H9 (cell line): ENCODE data around the gene TFRC. TPM values are rescaled to one million over a fixed set of nuclear protein-coding genes. Genes with fewer than 3 reads are reported as not detected.

Source experiments
- DNase-seq: peaks from one replicate; pipeline ENCODE4 v3.0.0-alpha.2; 2017
- H2AFZ ChIP-seq: one replicate; pipeline ENCODE4 v1.6.1; 2013; ENCODE audit warnings: mild to moderate bottlenecking, low read length, control low read depth, moderate library complexity
- H2AK5ac ChIP-seq: 2 replicates; pipeline ENCODE4 v1.6.1; 2013; ENCODE audit warnings: low read length, control low read depth, mixed read lengths; ENCODE audit not compliant: insufficient read length
- H2BK120ac ChIP-seq: one replicate; pipeline ENCODE4 v1.6.1; 2013; ENCODE audit warnings: low read depth, mild to moderate bottlenecking, low read length, control low read depth, inconsistent platforms; ENCODE audit not compliant: poor library complexity, severe bottlenecking
- H2BK12ac ChIP-seq: 2 replicates; pipeline ENCODE4 v1.6.1; 2013; ENCODE audit warnings: low read length, control low read depth, mixed read lengths, low read depth; ENCODE audit not compliant: insufficient read length
- H2BK15ac ChIP-seq: 2 replicates; pipeline ENCODE4 v1.6.1; 2013; ENCODE audit warnings: low read depth, low read length, control low read depth
- H2BK20ac ChIP-seq: one replicate; pipeline ENCODE4 v1.6.1; 2013; ENCODE audit warnings: low read depth, mild to moderate bottlenecking, low read length, control low read depth, inconsistent platforms; ENCODE audit not compliant: poor library complexity, severe bottlenecking
- H2BK5ac ChIP-seq: 2 replicates; pipeline ENCODE4 v1.6.1; 2013; ENCODE audit warnings: low read length, control low read depth, mixed read lengths; ENCODE audit not compliant: insufficient read length
- H3K14ac ChIP-seq: 2 replicates; pipeline ENCODE4 v1.6.1; 2013; ENCODE audit warnings: low read length, control low read depth; ENCODE audit not compliant: insufficient read depth
- H3K18ac ChIP-seq: 2 replicates; pipeline ENCODE4 v1.6.1; 2013; ENCODE audit warnings: low read depth, mild to moderate bottlenecking, mixed read lengths, low read length, control low read depth; ENCODE audit not compliant: insufficient read length
- H3K23ac ChIP-seq: 2 replicates; pipeline ENCODE4 v1.6.1; 2013; ENCODE audit warnings: low read length, control low read depth, mixed read lengths, low read depth; ENCODE audit not compliant: insufficient read length
- H3K23me2 ChIP-seq: 2 replicates; pipeline ENCODE4 v1.6.1; 2013; ENCODE audit warnings: low read depth, mild to moderate bottlenecking, mixed read lengths, low read length, control low read depth; ENCODE audit not compliant: insufficient read length, poor library complexity, severe bottlenecking
- H3K27ac ChIP-seq: 2 replicates; pipeline ENCODE4 v1.5.1; 2013; ENCODE audit warnings: low read length, control low read depth, mixed read lengths, low read depth; ENCODE audit not compliant: insufficient read length
- H3K27me3 ChIP-seq: 2 replicates; pipeline ENCODE4 v1.6.1; 2013; ENCODE audit warnings: low read length, control low read depth, inconsistent platforms; ENCODE audit not compliant: insufficient read depth
- H3K4ac ChIP-seq: 2 replicates; pipeline ENCODE4 v1.6.1; 2013; ENCODE audit warnings: low read depth, mild to moderate bottlenecking, control low read depth, inconsistent platforms, low read length, moderate library complexity
- H3K4me1 ChIP-seq: 2 replicates; pipeline ENCODE4 v1.6.1; 2013; ENCODE audit warnings: low read length, control low read depth, inconsistent platforms; ENCODE audit not compliant: insufficient read depth
- H3K4me2 ChIP-seq: 2 replicates; pipeline ENCODE4 v1.6.1; 2013; ENCODE audit warnings: low read length, control low read depth, mixed read lengths; ENCODE audit not compliant: insufficient read length, insufficient read depth
- H3K56ac ChIP-seq: 2 replicates; pipeline ENCODE4 v1.6.1; 2013; ENCODE audit warnings: low read depth, mild to moderate bottlenecking, mixed read lengths, low read length, control low read depth; ENCODE audit not compliant: insufficient read length
- H3K79me1 ChIP-seq: 2 replicates; pipeline ENCODE4 v1.6.1; 2013; ENCODE audit warnings: low read depth, mild to moderate bottlenecking, moderate library complexity, low read length, control low read depth, inconsistent platforms; ENCODE audit not compliant: insufficient read depth, poor library complexity, severe bottlenecking
- H3K79me2 ChIP-seq: 2 replicates; pipeline ENCODE4 v1.6.1; 2013; ENCODE audit warnings: low read length, control low read depth, inconsistent platforms; ENCODE audit not compliant: insufficient read depth
- H3K9ac ChIP-seq: 2 replicates; pipeline ENCODE4 v1.6.1; 2013; ENCODE audit warnings: low read length, control low read depth, mixed read lengths; ENCODE audit not compliant: insufficient read length; ENCODE audit errors: extremely low read depth
- H3K9me3 ChIP-seq: one replicate; pipeline ENCODE4 v1.6.1; 2013; ENCODE audit warnings: low read depth, low read length, inconsistent platforms; ENCODE audit not compliant: control insufficient read depth
- H3T11ph ChIP-seq: one replicate; pipeline ENCODE4 v1.6.1; 2013; ENCODE audit warnings: mild to moderate bottlenecking, low read length, control low read depth, inconsistent platforms
- H4K20me1 ChIP-seq: one replicate; pipeline ENCODE4 v1.6.1; 2013; ENCODE audit not compliant: control insufficient read depth, insufficient read length, insufficient read depth
- H4K5ac ChIP-seq: 2 replicates; pipeline ENCODE4 v1.6.1; 2013; ENCODE audit warnings: low read depth, mild to moderate bottlenecking, mixed read lengths, low read length, control low read depth; ENCODE audit not compliant: insufficient read length
- H4K8ac ChIP-seq: replicated peaks from 2 replicates; pipeline ENCODE4 v1.6.1; 2013; ENCODE audit warnings: low read length, control low read depth, mixed read lengths, low read depth; ENCODE audit not compliant: insufficient read length
- H4K91ac ChIP-seq: 2 replicates; pipeline ENCODE4 v1.6.1; 2013; ENCODE audit warnings: low read depth, mild to moderate bottlenecking, moderate library complexity, mixed read lengths, low read length, control low read depth; ENCODE audit not compliant: insufficient read length
- H3K27ac Mint-ChIP-seq, 3 experiments: 2 replicates in 2 of 3; 3 replicates in 1 of 3; pipeline ENCODE4 v1.8.0; 2020 to 2021; ENCODE audit warnings: mixed read lengths in 3 of 3, mild to moderate bottlenecking in 1 of 3, moderate library complexity in 1 of 3
- H3K27me3 Mint-ChIP-seq: 2 replicates; pipeline ENCODE4 v1.8.0; 2021; ENCODE audit warnings: low read depth, mild to moderate bottlenecking, moderate library complexity, mixed read lengths
- H3K36me3 Mint-ChIP-seq, 3 experiments: 2 replicates in 2 of 3; 3 replicates in 1 of 3; pipeline ENCODE4 v1.8.0; 2020 to 2021; ENCODE audit warnings: low read depth in 3 of 3, mixed read lengths in 3 of 3; ENCODE audit not compliant: insufficient read depth in 1 of 3
- H3K4me1 Mint-ChIP-seq, 2 experiments: 2 replicates each; pipeline ENCODE4 v1.8.0; 2020; ENCODE audit warnings: mixed read lengths in 2 of 2
- H3K4me3 Mint-ChIP-seq, 2 experiments: 2 replicates in 1 of 2; 3 replicates in 1 of 2; pipeline ENCODE4 v1.8.0; 2020 to 2021; ENCODE audit warnings: mild to moderate bottlenecking in 2 of 2, mixed read lengths in 2 of 2, moderate library complexity in 1 of 2
- H3K9me3 Mint-ChIP-seq, 2 experiments: 2 replicates in 1 of 2; 3 replicates in 1 of 2; pipeline ENCODE4 v1.8.0; 2020; ENCODE audit warnings: mild to moderate bottlenecking in 2 of 2, mixed read lengths in 2 of 2, moderate library complexity in 1 of 2
- WGBS: extraction: QIAGEN DNeasy Blood & Tissue Kit; methylation state at CpG from one replicate; pipeline ENCODE4 v1.1.7; 2013; ENCODE audit warnings: missing lambda C conversion rate, low lambda C conversion rate, mixed read lengths; ENCODE audit not compliant: insufficient read length; ENCODE audit errors: extremely low coverage; 5-methylcytosine and 5-hydroxymethylcytosine counted together
- total RNA-seq: library from RNA; stranded (reverse); gene quantifications from 2 replicates; pipeline ENCODE4 v1.2.1, GENCODE V29; 2021
- TF ChIP-seq, protein P1 (sequence below): fragments of 200-600 bp; sonication (generic); conservative IDR thresholded peaks from 3 replicates; pipeline ENCODE4 v1.8.0; 2021; ENCODE audit warnings: antibody characterized with exemption, mild to moderate bottlenecking

TFRC gene
- total RNA-seq, 1 experiment from 2014 or later: 135 TPM

DNA sequence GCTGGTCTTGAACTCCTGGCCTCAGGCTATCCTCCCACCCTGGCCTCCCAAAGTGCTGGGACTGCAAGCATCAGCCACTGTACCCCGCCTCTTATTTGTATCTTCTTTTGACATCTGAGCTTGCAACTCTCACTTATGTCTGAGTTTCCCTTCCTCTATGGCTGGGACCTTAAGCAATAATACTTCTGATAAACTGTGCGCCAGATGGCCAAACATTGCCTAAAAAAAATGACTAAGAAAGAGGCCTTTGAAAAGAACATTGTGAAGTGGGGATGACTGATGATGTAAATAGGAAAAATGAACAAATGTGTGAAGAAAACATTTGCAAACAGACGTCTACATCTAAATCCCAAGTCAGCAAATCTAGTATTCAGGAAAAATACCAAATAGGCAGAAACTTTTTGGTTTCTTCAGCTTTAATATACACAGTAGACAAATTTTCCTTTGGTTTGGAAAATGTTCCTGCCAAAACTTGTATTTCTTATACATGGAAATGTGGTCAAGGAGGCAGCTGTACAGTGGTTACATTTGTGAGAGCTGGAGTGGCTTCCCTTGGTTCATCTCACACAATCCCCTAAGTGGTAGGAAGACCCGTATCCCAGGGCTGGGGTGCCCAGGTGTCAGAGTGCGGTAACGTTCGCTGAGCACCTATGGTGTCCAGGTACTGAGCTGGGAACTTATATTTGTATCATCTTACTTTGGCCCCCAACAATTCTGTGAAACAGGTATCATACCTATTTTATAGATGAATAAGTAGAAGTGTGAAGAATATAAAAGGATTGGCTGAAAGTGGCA lies 11.6 kb upstream of the TFRC start:
- H4K8ac ChIP-seq: no peak overlapping the region
- H2BK12ac ChIP-seq: no peak overlapping the region
- no peaks in the 10 kb centered on the region for H3K79me1 ChIP-seq
- H3K27ac ChIP-seq: no peak overlapping the region
- no peak for DNase-seq
- H2BK15ac ChIP-seq: no peak overlapping the region
- H3T11ph ChIP-seq: no peak overlapping the region
- no peak overlapping the region for H3K14ac ChIP-seq
- no peaks in the 10 kb centered on the region for H3K79me2 ChIP-seq
- H3K27me3 ChIP-seq: no peaks in the 10 kb centered on the region
- no peak overlapping the region for H3K9ac ChIP-seq
- H2BK5ac ChIP-seq: no peak overlapping the region
- H2AFZ ChIP-seq: no peak overlapping the region
- H4K91ac ChIP-seq: no peak overlapping the region
- H3K36me3 Mint-ChIP-seq: no peaks in the 10 kb centered on the region
- H3K9me3 Mint-ChIP-seq: no peaks in the 10 kb centered on the region
- no peaks in the 10 kb centered on the region for H3K4me1 ChIP-seq
- H3K56ac ChIP-seq: no peak overlapping the region
- no peak overlapping the region; a peak in 1 of 7 replicates for H3K27ac Mint-ChIP-seq
- H2AK5ac ChIP-seq: no peak overlapping the region
- H3K4me1 Mint-ChIP-seq: peaks cover 4 to 6% of the 10 kb centered on the region in 2 experiments
- no peak overlapping the region for H3K4ac ChIP-seq
- no peak overlapping the region for H4K5ac ChIP-seq
- no peak overlapping the region for H3K23ac ChIP-seq
- no peaks in the 10 kb centered on the region for H3K9me3 ChIP-seq
- no peaks in the 10 kb centered on the region for H4K20me1 ChIP-seq
- H3K27me3 Mint-ChIP-seq: peaks cover under 1% of the 10 kb centered on the region
- no peak overlapping the region for H3K4me3 Mint-ChIP-seq
- no peak overlapping the region for H2BK120ac ChIP-seq
- H3K4me2 ChIP-seq: no peak overlapping the region
- no peaks in the 10 kb centered on the region for H3K23me2 ChIP-seq
- WGBS: no CpG with 5 or more reads among the region's 7 CpGs
- TF ChIP-seq, protein P1, sequence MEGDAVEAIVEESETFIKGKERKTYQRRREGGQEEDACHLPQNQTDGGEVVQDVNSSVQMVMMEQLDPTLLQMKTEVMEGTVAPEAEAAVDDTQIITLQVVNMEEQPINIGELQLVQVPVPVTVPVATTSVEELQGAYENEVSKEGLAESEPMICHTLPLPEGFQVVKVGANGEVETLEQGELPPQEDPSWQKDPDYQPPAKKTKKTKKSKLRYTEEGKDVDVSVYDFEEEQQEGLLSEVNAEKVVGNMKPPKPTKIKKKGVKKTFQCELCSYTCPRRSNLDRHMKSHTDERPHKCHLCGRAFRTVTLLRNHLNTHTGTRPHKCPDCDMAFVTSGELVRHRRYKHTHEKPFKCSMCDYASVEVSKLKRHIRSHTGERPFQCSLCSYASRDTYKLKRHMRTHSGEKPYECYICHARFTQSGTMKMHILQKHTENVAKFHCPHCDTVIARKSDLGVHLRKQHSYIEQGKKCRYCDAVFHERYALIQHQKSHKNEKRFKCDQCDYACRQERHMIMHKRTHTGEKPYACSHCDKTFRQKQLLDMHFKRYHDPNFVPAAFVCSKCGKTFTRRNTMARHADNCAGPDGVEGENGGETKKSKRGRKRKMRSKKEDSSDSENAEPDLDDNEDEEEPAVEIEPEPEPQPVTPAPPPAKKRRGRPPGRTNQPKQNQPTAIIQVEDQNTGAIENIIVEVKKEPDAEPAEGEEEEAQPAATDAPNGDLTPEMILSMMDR: no peak
- H3K18ac ChIP-seq: no peak overlapping the region
- no peak overlapping the region for H2BK20ac ChIP-seq
